Esophagus muscularis mucosa (tissue), 4 donors: ENCODE measurements around the gene PLXNA4. TPM values are rescaled to one million over a fixed set of nuclear protein-coding genes. Genes with fewer than 3 reads are reported as not detected.

Source experiments
- DNase-seq: peaks from one replicate; pipeline ENCODE4 v3.0.0-alpha.2; 2017; ENCODE audit errors: extremely low spot score
- H3K27ac ChIP-seq, 4 donors: fragments of 200-600 bp; sonication (generic); replicated peaks in 1 of 4; 1 replicate in 3 of 4; 2 replicates in 1 of 4; pipeline ENCODE4 v1.5.1; 2016 to 2019; ENCODE audit warnings: mild to moderate bottlenecking in 1 of 4
- H3K27me3 ChIP-seq, 4 donors: fragments of 200-600 bp; sonication (generic); one replicate each; pipeline versions ENCODE4 v1.5.1 to v1.6.0; 2016 to 2019
- H3K36me3 ChIP-seq, 4 donors: fragments of 200-600 bp; sonication (generic); one replicate each; pipeline ENCODE4 v1.5.1; 2016 to 2019
- H3K4me1 ChIP-seq, 4 donors: fragments of 200-600 bp; sonication (generic); one replicate each; pipeline ENCODE4 v1.5.1; 2016 to 2019
- H3K4me3 ChIP-seq, 4 donors: fragments of 200-600 bp; sonication (generic); 1 replicate in 2 of 4; 2 replicates in 2 of 4; pipeline ENCODE4 v1.5.1; 2016 to 2019; ENCODE audit warnings: mild to moderate bottlenecking in 4 of 4, moderate library complexity in 1 of 4
- H3K9me3 ChIP-seq, 4 donors: fragments of 200-600 bp; sonication (generic); 1 replicate in 3 of 4; 2 replicates in 1 of 4; pipeline ENCODE4 v1.5.1; 2016 to 2019
- EP300 ChIP-seq: sonication (generic); formaldehyde crosslinking; IDR thresholded peaks from one replicate; pipeline ENCODE4 v1.6.1; 2017; ENCODE audit warnings: antibody characterized with exemption
- POLR2A ChIP-seq: fragments of 450-650 bp; IDR thresholded peaks from one replicate; pipeline ENCODE4 v1.6.1; 2017; ENCODE audit warnings: antibody characterized with exemption, moderate library complexity, mild to moderate bottlenecking, low read depth
- POLR2AphosphoS5 ChIP-seq, 2 donors: sonication (generic); formaldehyde crosslinking; IDR thresholded peaks; one replicate each; pipeline ENCODE4 v1.6.1; 2017; ENCODE audit warnings: antibody characterized with exemption in 2 of 2
- WGBS: methylation state at CpG from one replicate; pipeline ENCODE4 v1.1.5; 2018; 5-methylcytosine and 5-hydroxymethylcytosine counted together
- intact Hi-C: fragments of 100-400 bp; cut with DNase I; formaldehyde crosslinking; loops from one replicate; pipeline ENCODE4 v1.15.1; 2023
- total RNA-seq, 4 donors: library from RNA; depleted of rRNA; stranded (reverse); fragments of >200 nt; gene quantifications; one replicate each; pipeline versions ENCODE4 v1.1.0 to v1.2.1, GENCODE V29; 2016
- TF ChIP-seq, protein P1 (sequence below), 3 experiments: fragments of 200-600 bp in 2 of 3; fragments of 450-650 bp in 1 of 3; sonication (generic) in 2 of 3; IDR thresholded peaks; one replicate each; pipeline ENCODE4 v1.5.1; 2017 to 2019; ENCODE audit warnings: antibody characterized with exemption in 3 of 3, mild to moderate bottlenecking in 2 of 3, moderate library complexity in 1 of 3

The PLXNA4 gene
- total RNA-seq, 4 donors from 2014 or later = 5.0 to 9.5 (median 6.6) TPM

DNA sequence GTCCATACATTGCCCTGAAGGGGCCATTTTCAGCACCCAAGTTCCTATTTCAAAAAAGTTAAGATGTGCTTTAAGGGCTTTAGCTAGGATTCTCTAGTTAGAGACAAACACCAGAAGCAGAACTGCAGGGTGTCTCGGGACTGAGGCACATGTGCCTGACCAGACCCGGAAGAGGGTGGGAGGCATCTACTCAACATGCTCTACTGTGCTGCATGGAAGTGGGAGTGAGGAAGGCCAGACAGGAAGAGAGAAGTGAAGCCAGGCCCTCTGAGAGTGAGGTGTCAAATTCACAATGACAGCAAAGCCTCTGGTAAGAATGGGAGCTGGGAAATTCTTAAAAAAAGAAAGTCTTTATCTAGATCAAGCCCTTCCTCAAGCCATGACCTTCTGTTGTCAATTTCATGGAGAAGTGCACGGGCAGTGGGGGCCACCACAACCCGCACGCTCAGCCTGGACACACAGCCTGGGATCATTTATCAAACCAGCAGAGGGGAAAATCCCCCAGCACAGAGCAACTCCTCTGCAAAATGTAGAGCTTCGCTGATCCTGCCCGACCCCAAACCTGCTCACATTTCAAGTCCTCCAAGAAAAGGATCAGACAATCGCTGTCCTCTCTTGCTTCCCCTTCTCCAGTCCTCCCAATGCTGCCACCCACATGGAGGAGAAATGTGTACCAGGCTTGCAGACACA, 38.7 kb downstream of the PLXNA4 start:
- no peak overlapping the region for H3K4me3 ChIP-seq
- H3K4me1 ChIP-seq = no peaks in the 10 kb centered on the region
- H3K36me3 ChIP-seq = no peaks in the 10 kb centered on the region
- no peaks in the 10 kb centered on the region for H3K9me3 ChIP-seq
- 70% methylated on average over 8 of the region's 8 CpGs for WGBS
- TF ChIP-seq, protein P1, sequence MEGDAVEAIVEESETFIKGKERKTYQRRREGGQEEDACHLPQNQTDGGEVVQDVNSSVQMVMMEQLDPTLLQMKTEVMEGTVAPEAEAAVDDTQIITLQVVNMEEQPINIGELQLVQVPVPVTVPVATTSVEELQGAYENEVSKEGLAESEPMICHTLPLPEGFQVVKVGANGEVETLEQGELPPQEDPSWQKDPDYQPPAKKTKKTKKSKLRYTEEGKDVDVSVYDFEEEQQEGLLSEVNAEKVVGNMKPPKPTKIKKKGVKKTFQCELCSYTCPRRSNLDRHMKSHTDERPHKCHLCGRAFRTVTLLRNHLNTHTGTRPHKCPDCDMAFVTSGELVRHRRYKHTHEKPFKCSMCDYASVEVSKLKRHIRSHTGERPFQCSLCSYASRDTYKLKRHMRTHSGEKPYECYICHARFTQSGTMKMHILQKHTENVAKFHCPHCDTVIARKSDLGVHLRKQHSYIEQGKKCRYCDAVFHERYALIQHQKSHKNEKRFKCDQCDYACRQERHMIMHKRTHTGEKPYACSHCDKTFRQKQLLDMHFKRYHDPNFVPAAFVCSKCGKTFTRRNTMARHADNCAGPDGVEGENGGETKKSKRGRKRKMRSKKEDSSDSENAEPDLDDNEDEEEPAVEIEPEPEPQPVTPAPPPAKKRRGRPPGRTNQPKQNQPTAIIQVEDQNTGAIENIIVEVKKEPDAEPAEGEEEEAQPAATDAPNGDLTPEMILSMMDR (IDR thresholded peaks at IDR 0.05) = no peak
- TF ChIP-seq POLR2AphosphoS5 (IDR thresholded peaks at IDR 0.05) (no peak), POLR2A (no peak)
- H3K27ac ChIP-seq = no peak overlapping the region
- no peaks in the 10 kb centered on the region for H3K27me3 ChIP-seq
- intact Hi-C loops = no loop called here
- no peak for DNase-seq

DNA sequence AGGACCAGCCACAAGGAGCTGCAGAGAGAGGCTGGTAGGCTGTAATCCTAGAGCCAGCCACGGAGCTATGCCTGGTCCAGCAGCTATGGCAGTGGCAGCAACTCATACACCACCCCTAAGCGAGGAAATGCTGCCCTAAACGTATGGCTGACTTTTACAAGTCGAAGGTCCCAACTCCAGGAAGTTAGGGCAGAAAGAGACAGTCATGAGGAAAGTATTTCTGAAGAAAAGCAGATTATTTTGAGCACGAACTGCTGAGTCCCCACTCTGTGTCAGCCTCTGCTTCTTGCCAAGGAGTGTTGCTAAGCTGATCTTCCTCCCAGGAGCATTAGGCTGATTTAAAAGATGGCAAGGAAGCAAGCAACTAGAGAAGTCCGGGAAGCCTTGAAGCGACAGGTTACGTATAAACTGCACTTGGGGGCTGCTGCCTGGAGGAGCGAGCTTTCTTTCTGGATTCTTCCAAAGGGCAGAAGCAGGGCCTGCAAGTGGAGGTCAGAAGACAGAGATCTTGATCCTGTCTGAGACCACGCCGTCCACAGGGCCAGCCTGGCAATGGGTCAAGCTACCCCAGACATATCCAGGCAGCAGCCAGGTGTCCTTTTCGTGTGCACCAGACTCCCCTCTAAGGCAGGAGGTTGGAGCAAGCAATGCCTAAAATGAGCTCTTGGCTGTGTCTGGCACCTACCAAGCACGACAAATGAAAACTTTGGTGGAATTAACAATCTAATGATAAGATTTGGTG, 39.4 kb downstream of the PLXNA4 start:
- DNase-seq = no peak
- no peak for TF ChIP-seq POLR2AphosphoS5 (IDR thresholded peaks at IDR 0.05)
- TF ChIP-seq, protein P1 (IDR thresholded peaks at IDR 0.05) = no peak
- TF ChIP-seq POLR2A = no peak
- TF ChIP-seq EP300 = no peak
- Histone ChIP-seq H3K27ac (no peak overlapping the region), H3K36me3 (no peaks in the 10 kb centered on the region), H3K27me3 (no peaks in the 10 kb centered on the region), H3K9me3 (no peaks in the 10 kb centered on the region), H3K4me3 (no peak overlapping the region), H3K4me1 (no peaks in the 10 kb centered on the region)
- 79% methylated on average over 12 of the region's 13 CpGs for WGBS
- intact Hi-C loops = no loop called here

DNA sequence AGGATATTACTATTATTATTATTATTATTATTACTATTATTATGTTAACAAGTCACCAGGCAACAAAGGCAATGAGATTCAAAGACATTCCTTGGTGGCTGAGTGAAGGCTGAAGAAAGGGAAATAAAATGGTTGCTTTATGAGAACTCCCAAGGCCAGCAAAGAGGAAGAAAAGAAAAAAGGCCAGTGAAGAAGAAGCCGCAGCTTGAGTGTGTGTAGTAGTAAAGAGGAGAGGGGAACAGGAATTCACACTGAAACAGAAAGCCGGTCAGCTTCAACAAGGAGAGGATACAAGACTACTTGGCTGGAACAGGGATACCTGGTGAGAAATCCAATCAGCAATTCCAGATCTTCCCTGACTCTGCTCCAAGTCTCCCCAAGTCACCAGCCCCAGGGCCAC, 42.4 kb downstream of the PLXNA4 start:
- WGBS = 67% methylated on average over 2 of the region's 2 CpGs
- Histone ChIP-seq H3K27me3 (no peaks in the 10 kb centered on the region), H3K4me3 (no peak overlapping the region), H3K9me3 (no peaks in the 10 kb centered on the region), H3K36me3 (no peaks in the 10 kb centered on the region), H3K4me1 (no peaks in the 10 kb centered on the region), H3K27ac (no peak overlapping the region)
- TF ChIP-seq EP300 (no peak), POLR2A (no peak), POLR2AphosphoS5 (IDR thresholded peaks at IDR 0.05) (no peak)
- TF ChIP-seq, protein P1 (IDR thresholded peaks at IDR 0.05) = no peak
- intact Hi-C loops = no loop called here
- DNase-seq = no peak

DNA sequence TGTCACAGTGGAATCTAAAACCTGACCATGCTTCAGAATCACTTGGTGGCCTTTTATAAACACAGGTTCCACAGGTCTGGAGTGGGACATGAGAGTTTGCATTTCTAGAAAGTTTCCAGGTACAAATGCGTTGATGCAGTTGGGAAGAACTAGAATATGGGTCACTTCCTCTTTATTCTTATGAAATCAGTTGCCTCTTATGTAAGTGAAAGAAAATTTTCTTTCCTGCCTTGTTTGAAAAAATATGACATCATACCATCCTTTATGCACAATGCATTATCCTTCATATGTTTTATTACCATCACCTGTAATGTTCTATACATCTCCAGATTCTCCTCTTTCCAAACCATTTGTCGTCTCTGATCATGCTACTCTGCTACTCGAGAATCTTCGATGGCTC, 44.0 kb downstream of the PLXNA4 start:
- no peak overlapping the region for H3K4me3 ChIP-seq
- H3K4me1 ChIP-seq = no peaks in the 10 kb centered on the region
- TF ChIP-seq POLR2A (no peak), EP300 (no peak), POLR2AphosphoS5 (IDR thresholded peaks at IDR 0.05) (no peak)
- TF ChIP-seq, protein P1 (IDR thresholded peaks at IDR 0.05) = no peak
- no peaks in the 10 kb centered on the region for H3K36me3 ChIP-seq
- no peaks in the 10 kb centered on the region for H3K9me3 ChIP-seq
- DNase-seq = no peak
- intact Hi-C loops = no loop called here
- 88% methylated on average over 4 of the region's 4 CpGs for WGBS
- no peaks in the 10 kb centered on the region for H3K27me3 ChIP-seq
- no peak overlapping the region for H3K27ac ChIP-seq
